LoVo (cell line): Measurements from ENCODE around the gene OOSP4B.
"Not testable (repeated sequence)": the region's sequence is repeated elsewhere in the genome, so short reads cannot be mapped to it uniquely, and the experiment has no call there.

Source experiments
- DNase-seq: peaks from one replicate; pipeline ENCODE4 v3.0.0-alpha.2; 2016; ENCODE audit warnings: low spot score

OOSP4B gene

DNA sequence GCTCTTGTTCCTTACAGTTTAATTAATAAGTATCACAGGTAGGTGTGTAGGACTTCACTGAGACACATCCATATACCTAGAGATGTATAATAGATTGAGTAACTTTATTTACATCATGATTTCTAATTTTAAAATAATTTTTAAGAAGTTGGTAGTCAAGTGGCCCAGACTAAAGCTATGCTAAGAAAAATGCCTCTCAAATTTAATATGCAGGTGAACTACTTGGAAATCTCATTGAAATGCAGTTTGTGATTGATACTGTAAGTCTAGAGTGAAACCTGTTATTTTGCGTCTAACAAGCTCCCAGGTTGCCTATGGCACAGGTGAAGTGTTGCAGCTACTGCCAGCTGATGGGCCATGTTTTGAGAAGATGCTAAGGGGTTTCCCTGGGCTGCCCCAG, at the start of gene OOSP4B:
Gene OOSP4B, plus strand, starts transcription at position 301 of the 400 bp plus-strand sequence.
- DNase-seq, result no peak

GRCh38 chr11:59967677-59968394, 49.1 kb upstream of the OOSP4B start:
- no peak for DNase-seq

DNA sequence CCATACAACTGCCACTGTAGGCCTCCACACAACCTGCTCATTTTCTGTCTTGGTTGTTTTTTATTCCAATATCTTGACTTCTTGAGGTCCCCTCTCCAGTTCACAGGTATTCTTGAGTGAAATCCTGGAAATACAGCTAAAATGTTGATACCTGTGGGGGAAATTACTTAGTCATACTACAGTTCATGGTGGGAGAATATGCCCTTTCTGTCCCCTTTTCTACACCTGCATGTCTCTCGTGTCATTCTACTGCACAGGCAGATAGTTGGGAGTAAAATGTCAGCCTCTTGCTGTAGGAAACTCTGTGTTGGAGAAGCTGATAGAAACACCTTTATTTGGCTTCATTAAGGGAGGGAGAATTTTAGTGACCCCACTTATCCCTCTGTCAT, 48.6 kb upstream of the OOSP4B start:
- no peak for DNase-seq

- no peak for DNase-seq
Measured at GRCh38 chr11:59973097-59973496, 43.9 kb upstream of the OOSP4B start.

- DNase-seq, result no peak
Measured at GRCh38 chr11:59981106-59981770, 35.7 kb upstream of the OOSP4B start.

- DNase-seq, result not testable (repeated sequence)
Measured at GRCh38 chr11:59982037-59982436, 34.9 kb upstream of the OOSP4B start.

GRCh38 chr11:59983212-59983611, 33.8 kb upstream of the OOSP4B start:
- DNase-seq, result no peak

- DNase-seq, result no peak
Measured at GRCh38 chr11:59984368-59984767, 32.6 kb upstream of the OOSP4B start.

GRCh38 chr11:59990421-59990820, 26.6 kb upstream of the OOSP4B start:
- no peak for DNase-seq

GRCh38 chr11:59992425-59992824, 24.6 kb upstream of the OOSP4B start:
- DNase-seq, result no peak

DNA sequence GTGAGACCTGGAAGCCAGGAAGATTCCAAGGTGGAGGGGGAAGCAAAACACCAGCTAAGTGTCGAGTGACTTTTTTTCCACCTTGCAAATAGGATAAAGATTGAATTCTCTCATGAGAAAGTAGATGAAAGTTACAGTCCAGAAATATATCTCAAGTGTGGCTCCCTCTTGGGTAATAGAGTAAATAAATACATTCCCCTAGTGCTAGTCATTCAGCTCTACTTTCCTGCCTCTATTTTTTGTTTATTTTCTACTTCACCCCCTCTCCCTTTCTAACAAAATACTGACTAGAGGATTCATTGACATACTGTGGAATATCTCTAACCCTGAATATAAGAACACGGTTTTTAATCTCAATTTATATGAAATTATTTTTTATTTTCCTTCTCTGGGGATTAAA, 19.2 kb upstream of the OOSP4B start:
- DNase-seq, result no peak

GRCh38 chr11:59999691-60000090, 17.3 kb upstream of the OOSP4B start:
- DNase-seq, result no peak

DNA sequence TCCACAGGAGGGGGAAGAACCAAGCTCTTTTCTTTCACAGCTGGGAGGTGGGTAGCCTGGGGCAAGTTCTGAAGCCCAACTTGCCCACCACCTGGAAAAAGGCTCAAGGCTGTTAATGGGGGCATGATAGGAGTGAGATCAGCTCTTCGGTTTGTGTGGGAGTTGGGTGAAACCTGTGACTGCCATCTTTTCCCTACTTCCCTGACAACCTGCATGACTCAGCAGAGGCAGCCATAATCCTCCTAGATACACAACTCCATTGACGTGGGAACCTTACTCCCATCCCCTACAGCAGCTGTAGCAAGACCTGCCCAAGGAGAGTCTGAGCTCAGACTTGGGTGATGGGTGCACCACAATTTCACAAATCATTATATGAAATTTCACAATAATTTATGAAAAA, 13.3 kb upstream of the OOSP4B start:
- DNase-seq, result no peak

GRCh38 chr11:60005360-60005759, 11.6 kb upstream of the OOSP4B start:
- no peak for DNase-seq

DNA sequence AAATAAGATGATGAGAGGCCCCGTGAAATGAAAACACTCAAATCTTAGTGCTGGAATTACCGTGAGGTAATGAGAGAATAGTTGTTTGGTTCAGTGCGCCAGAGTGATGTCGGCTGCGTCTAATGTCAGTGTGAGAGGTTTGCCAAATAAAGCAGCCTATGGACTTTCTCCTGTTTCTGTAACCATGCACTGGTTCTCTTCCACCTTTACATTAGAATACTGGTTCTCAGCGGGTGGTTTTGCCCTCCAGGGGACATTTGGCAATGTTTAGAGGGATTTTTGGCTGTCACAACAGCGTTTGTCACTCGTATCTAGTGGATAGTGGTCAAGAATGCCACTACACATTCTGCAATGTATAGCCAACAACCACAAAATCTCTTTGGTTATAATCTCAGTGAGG, 1.1 kb downstream of the OOSP4B start:
- DNase-seq, result no peak

DNA sequence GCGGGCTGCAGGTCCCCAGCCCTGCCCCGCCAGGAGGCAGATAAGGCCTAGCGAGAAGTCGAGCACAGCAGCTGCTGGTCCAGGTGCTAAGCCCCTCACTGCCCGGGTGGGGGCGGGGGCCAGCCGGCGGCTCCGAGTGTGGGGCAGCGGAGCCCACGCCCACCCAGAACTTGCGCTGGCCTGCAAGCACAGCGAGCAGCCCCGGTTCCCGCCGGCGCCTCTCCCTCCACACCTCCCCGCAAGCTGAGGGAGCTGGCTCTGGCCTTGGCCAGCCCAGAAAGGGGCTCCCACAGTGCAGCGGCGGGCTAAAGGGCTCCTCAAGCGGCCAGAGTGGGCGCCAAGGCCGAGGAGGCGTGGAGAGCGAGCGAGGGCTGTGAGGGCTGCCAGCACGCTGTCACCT, 3.4 kb downstream of the OOSP4B start:
- DNase-seq, result not testable (repeated sequence)

GRCh38 chr11:60029015-60029632, 12.1 kb downstream of the OOSP4B start:
- no peak for DNase-seq

DNA sequence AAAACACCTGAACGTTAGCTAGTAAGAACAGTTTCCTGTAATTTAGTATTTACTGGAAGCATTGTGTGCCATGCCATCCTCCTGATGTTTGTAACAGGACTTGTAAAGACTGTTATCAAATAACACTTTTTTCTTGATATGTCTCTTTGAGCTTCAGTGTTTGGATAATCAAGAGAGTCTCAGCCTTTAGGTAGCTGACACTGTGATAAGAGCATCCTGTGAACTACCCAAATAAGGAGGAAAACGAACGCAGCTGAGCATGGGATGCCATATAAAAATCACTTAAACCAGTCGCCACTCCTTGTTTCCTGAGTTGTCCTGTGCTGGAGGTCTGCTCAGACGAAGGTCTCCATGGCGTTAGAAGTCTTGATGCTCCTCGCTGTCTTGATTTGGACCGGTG, 23.1 kb downstream of the OOSP4B start, which contains the start of gene OOSP2:
Gene OOSP2, plus strand, starts transcription at position 301 of the 400 bp plus-strand sequence. Its CDS starts 51 bp downstream, at position 352.
- DNase-seq, result no peak

DNA sequence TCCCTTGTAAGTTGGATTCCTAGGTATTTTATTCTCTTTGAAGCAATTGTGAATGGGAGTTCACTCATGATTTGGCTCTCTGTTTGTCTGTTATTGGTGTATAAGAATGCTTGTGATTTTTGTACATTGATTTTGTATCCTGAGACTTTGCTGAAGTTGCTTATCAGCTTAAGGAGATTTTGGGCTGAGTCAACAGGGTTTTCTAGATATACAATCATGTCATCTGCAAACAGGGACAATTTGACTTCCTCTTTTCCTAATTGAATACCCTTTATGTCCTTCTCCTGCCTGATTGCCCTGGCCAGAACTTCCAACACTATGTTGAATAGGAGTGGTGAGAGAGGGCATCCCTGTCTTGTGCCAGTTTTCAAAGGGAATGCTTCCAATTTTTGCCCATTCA, 33.4 kb downstream of the OOSP4B start:
- DNase-seq, result not testable (repeated sequence)

DNA sequence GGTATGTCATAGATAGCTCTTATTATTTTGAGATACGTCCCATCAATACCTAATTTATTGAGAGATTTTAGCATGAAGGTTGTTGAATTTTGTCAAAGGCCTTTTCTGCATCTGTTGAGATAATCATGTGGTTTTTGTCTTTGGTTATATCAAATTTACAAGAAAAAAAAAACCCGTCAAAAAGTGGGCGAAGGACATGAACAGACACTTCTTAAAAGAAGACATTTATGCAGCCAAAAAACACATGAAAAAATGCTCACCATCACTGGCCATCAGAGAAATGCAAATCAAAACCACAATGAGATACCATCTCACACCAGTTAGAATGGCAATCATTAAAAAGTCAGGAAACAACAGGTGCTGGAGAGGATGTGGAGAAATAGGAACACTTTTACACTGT, 33.9 kb downstream of the OOSP4B start:
- DNase-seq, result not testable (repeated sequence)

DNA sequence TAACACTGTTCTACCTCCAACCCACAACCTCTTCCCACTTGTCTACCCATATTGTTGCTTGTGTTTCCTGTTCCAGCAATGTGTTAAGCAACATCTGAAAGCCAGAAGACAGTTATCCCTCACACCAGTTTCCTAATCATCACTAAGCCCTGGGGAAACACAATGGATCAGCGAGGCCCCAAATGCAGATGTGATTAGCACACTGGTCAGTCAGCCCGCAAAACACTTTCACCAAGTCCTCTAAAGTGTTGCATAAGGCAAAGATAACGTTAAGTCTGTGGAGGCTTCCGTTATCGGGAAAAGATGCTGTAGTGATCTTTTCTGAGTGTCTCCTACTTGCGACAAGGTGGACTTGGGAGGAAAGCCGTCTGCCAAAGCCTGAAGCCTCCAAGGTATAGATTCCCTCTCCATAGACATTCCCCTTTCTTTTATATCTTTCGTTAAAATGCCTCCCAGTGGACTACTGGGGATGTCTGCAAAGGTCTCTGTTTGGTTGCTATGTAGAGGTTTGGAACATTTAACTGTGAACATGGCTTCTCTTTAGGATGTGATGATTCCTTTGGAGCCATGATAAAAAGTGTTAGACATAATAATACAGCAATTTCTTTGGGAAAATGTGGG, 39.5 kb downstream of the OOSP4B start, which contains the start of gene MS4A3:
Gene MS4A3, plus strand, starts transcription at position 317 of the 621 bp plus-strand sequence. CDS start 4,496 bp downstream, outside the sequence.
- DNase-seq, result no peak

DNA sequence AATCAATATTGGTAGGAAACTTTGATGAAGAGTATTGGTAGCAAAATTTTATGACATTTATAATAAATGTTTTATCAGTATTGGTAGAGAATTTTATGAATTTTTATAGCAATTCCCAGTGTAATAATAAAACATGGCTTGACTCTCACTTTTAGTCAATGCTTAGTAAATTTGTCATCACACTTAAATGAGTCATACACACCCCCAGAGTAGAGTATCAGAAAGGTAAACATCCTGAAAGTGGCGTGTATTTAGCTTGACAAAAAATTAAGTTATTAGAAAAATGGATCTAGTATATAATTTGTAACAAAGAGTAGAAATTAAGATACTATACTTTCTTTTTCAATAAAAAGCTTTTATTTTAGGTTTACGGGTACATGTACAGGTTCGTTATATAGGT, 42.1 kb downstream of the OOSP4B start:
- no peak for DNase-seq
